ENCODE data around the gene CEBPA. TPM values are rescaled to one million over a fixed set of nuclear protein-coding genes. Genes with fewer than 3 reads are reported as not detected.
"Not testable (repeated sequence)": the region's sequence is repeated elsewhere in the genome, so short reads cannot be mapped to it uniquely, and the experiment has no call there.

The CEBPA gene
- total RNA-seq, 2 experiments from 2014 or later = 0.10 TPM

DNA sequence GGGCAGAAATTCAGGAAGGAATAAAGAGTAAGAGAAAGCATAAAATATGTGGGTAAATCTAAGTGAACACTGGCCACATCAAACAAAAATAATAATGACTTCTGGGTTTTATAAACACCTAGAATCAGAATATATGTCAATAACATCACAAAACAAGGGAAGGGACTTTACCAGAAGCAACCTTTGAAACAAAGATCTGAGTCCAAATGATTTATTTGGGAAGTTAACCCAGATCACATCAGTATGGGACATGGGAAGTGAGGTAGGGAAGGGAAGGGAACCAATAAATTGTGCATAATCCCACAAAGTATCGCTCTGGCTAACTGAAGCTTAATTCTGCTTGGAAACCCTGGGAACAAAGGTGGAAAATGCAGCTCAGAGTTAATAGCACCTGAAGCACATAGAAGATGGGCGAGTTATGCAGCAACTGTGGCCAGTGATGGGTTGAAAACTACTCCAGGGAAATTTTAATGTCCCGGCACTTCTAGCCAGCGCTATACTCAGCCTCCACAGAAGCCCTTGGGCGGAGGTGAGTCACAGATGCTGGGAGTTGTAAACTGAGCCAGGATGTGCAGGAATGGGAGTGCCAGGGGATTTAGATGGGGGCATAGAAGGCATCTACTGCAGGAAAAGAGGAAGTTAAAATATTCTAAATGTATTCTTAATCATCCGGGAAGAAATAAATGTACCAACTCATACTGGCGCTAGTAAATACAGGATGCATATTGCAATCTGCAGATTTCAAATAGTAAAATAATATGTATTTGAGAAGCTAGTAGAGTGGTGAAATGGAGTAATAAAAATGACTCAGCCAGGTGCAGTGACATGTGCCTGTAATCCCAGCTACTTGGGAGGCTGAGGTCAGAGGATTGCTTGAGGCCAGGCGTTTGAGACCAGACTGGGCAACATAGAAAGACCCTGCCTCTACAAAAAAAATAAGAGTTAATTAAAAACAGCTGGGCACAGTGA is 37.0 kb upstream of the CEBPA start:
- CTCF ChIA-PET = no interaction called here
- Mint-ChIP-seq H3K36me3 (ENCODE audit: low read depth) (no peaks in the 10 kb centered on the region), H3K9me3 (no peaks in the 10 kb centered on the region), H3K4me1 (no peaks in the 10 kb centered on the region), H3K27me3 (peaks cover 27% of the 10 kb centered on the region), H3K4me3 (no peak overlapping the region), H3K27ac (no peak overlapping the region)
- DNase-seq = no peak
- POLR2A ChIA-PET = no interaction called here

- H3K27ac Mint-ChIP-seq = no peak overlapping the region
- DNase-seq = no peak
- POLR2A ChIA-PET = no interaction called here
- H3K27me3 Mint-ChIP-seq = peaks cover 8% of the 10 kb centered on the region
- CTCF ChIA-PET = no interaction called here
- H3K4me1 Mint-ChIP-seq = no peaks in the 10 kb centered on the region
- H3K36me3 Mint-ChIP-seq (ENCODE audit: low read depth) = no peaks in the 10 kb centered on the region
- H3K4me3 Mint-ChIP-seq = no peak overlapping the region
- H3K9me3 Mint-ChIP-seq = no peaks in the 10 kb centered on the region
Measured at GRCh38 chr19:33335446-33335845, 33.1 kb upstream of the CEBPA start.

- no peaks in the 10 kb centered on the region for H3K4me1 Mint-ChIP-seq
- no peak for DNase-seq
- H3K27ac Mint-ChIP-seq = no peak overlapping the region
- H3K4me3 Mint-ChIP-seq = no peak overlapping the region
- no peaks in the 10 kb centered on the region for H3K9me3 Mint-ChIP-seq
- ChIA-PET POLR2A (no interaction called here), CTCF (no interaction called here)
- H3K27me3 Mint-ChIP-seq = peaks cover 9% of the 10 kb centered on the region
- H3K36me3 Mint-ChIP-seq (ENCODE audit: low read depth) = no peaks in the 10 kb centered on the region
Measured at GRCh38 chr19:33334271-33334670, 31.9 kb upstream of the CEBPA start.

DNA sequence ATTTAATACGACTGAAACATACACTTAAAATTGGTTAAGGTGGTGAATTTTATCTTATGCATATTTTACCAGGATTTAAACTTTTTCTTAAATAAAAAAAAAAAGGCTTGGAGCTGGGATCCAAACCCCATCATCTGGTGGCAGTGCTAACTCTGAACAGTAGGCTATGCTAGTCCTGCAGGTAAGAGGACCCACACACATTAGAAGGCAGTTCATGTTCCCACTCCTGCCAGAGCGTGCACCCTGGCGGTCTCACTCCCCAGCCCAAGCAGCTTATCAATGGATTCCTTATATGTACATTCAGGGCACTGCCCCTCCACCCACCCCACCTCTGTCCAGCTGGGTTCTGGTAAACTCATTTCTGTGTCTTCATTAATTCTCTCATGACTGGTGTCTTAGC is 31.3 kb upstream of the CEBPA start:
- Mint-ChIP-seq H3K27me3 (peaks cover 3% of the 10 kb centered on the region), H3K4me1 (no peaks in the 10 kb centered on the region), H3K9me3 (no peaks in the 10 kb centered on the region), H3K36me3 (ENCODE audit: low read depth) (no peaks in the 10 kb centered on the region), H3K27ac (no peak overlapping the region), H3K4me3 (no peak overlapping the region)
- ChIA-PET POLR2A (no interaction called here), CTCF (no interaction called here)
- DNase-seq = no peak

- POLR2A ChIA-PET = no interaction called here
Measured at GRCh38 chr19:33333151-33333550, 30.8 kb upstream of the CEBPA start.

GRCh38 chr19:33332248-33332647 is 29.9 kb upstream of the CEBPA start:
- POLR2A ChIA-PET = no interaction called here
- CTCF ChIA-PET = interaction anchor here (0.8 kb wide), 1 partner anchor 106 kb away, joined by 3 read pairs; no protein-coding TSS in a partner anchor
- H3K9me3 Mint-ChIP-seq = no peaks in the 10 kb centered on the region
- H3K36me3 Mint-ChIP-seq (ENCODE audit: low read depth) = no peaks in the 10 kb centered on the region
- DNase-seq = no peak
- no peak overlapping the region for H3K27ac Mint-ChIP-seq
- peaks cover 3% of the 10 kb centered on the region for H3K27me3 Mint-ChIP-seq
- no peaks in the 10 kb centered on the region for H3K4me1 Mint-ChIP-seq
- H3K4me3 Mint-ChIP-seq = no peak overlapping the region

More at GRCh38 chr19:33333151-33333550, 30.8 kb upstream of the CEBPA start:
- DNase-seq = no peak
- Mint-ChIP-seq H3K9me3 (no peaks in the 10 kb centered on the region), H3K27ac (no peak overlapping the region), H3K4me3 (no peak overlapping the region), H3K36me3 (ENCODE audit: low read depth) (no peaks in the 10 kb centered on the region), H3K27me3 (peaks cover 3% of the 10 kb centered on the region), H3K4me1 (no peaks in the 10 kb centered on the region)
- CTCF ChIA-PET = no interaction called here

DNA sequence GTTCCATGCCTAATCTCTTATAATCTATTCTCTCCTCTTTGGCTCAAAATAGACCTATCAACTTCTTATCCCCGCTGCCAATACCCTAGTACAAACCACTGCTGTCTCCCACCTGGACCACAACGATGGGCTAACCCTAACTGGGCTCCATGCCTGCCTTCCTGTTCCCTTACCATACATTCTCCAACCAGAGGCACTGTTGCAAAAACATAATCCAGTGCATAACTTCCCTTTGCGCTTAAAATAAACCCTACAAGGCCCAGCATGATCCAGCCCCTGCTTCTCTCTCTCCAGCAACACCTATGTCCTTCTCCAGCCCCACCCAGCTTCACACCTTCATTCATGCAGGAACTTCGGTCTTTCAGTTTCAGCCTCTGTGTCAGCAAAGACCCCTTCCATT is 27.4 kb upstream of the CEBPA start:
- H3K27ac Mint-ChIP-seq = no peak overlapping the region
- H3K4me1 Mint-ChIP-seq = no peaks in the 10 kb centered on the region
- ChIA-PET CTCF (no interaction called here), POLR2A (no interaction called here)
- H3K36me3 Mint-ChIP-seq (ENCODE audit: low read depth) = no peaks in the 10 kb centered on the region
- H3K4me3 Mint-ChIP-seq = no peak overlapping the region
- no peaks in the 10 kb centered on the region for H3K9me3 Mint-ChIP-seq
- H3K27me3 Mint-ChIP-seq = peaks cover 3% of the 10 kb centered on the region
- DNase-seq = no peak

DNA sequence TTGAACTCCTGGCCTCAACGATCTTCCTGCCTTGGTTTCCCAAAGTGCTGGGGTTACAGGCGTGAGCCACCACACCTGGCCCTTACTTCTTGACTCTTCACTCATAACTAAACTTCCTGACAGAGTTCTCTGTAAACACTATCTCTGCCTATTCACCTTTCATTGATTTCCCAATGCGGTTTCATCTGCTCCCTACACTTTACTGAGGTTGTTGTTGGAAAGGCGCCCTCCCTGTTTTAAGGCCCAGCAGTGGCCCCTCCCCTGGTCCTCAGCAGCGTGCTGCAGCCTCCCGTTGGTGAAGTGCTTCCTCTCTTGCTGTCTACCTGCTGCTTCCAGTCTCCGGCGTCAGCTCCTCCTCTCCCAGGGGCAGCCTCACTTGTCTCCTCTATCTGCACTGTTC is 26.7 kb upstream of the CEBPA start:
- ChIA-PET CTCF (no interaction called here), POLR2A (no interaction called here)
- Mint-ChIP-seq H3K9me3 (no peaks in the 10 kb centered on the region), H3K4me1 (no peaks in the 10 kb centered on the region), H3K4me3 (no peak overlapping the region), H3K27ac (no peak overlapping the region), H3K27me3 (peaks cover 7% of the 10 kb centered on the region), H3K36me3 (ENCODE audit: low read depth) (no peaks in the 10 kb centered on the region)
- no peak for DNase-seq

DNA sequence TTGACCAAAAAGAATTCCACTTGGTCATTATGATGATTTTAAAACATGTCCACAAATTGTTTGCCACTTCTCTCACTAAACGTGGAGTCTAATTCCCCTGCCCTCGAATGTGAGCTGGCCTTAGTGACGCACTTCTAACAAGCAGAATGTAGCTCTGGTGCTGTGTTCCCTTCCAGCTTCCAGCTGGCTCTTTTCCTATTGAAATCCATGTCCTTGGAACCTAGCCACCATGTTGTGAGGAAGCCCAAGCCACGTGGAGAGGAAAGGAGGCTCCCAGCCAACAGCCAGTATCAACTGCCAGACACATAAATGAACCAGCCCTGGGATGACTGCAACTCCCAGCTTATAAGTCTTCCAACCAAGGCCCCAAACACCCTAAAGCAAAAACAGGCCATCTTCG is 23.6 kb upstream of the CEBPA start:
- Mint-ChIP-seq H3K27me3 (peaks cover 7% of the 10 kb centered on the region), H3K36me3 (ENCODE audit: low read depth) (no peaks in the 10 kb centered on the region), H3K9me3 (no peaks in the 10 kb centered on the region), H3K27ac (no peak overlapping the region), H3K4me1 (no peaks in the 10 kb centered on the region), H3K4me3 (no peak overlapping the region)
- DNase-seq = no peak
- ChIA-PET CTCF (interaction anchor here (1.4 kb wide), 1 partner anchor 15 kb away, joined by 4 read pairs; no protein-coding TSS in a partner anchor), POLR2A (no interaction called here)

GRCh38 chr19:33324628-33325027 is 22.3 kb upstream of the CEBPA start:
- ChIA-PET CTCF (interaction anchor here (0.7 to 1.4 kb wide), 2 partner anchors 14 to 545 kb away, joined by 3 to 4 read pairs; no protein-coding TSS in a partner anchor), POLR2A (no interaction called here)
- H3K4me3 Mint-ChIP-seq = no peak overlapping the region

DNA sequence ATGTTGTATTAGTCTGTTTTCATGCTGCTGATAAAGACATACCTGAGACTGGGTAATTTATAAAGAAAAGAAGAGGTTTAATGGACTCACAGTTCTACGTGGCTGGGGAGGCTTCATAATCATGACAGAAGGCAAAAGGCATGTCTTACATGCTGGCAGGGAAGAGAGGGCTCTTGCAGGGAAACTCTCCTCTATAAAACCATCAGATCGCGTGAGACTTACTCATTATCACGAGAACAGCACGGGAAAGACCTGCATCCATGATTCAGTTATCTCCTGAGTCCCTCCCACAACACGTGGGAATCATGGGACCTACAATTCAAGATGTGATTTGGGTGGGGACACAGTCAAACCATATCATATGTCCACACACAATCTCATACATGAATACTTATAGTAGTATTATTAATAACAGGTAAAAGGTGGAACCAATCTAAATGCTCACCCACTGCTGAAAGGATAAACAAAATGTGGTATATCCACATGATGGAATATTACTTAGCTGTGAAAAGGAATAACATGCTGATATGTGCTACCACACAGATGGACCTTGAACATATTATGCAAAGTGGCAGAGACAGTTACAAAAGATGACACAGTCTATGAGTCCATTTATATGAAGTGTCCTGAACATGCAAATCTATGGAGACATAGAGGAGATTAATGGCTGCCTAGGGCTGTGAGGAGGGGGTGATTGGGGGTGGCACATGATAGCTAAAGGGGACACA is 20.9 kb upstream of the CEBPA start:
- H3K4me1 Mint-ChIP-seq = no peaks in the 10 kb centered on the region
- H3K9me3 Mint-ChIP-seq = no peaks in the 10 kb centered on the region
- H3K36me3 Mint-ChIP-seq (ENCODE audit: low read depth) = no peaks in the 10 kb centered on the region
- H3K4me3 Mint-ChIP-seq = no peak overlapping the region
- DNase-seq = no peak
- ChIA-PET CTCF (interaction anchor here (0.7 kb wide), 1 partner anchor 87 kb away, joined by 3 read pairs; no protein-coding TSS in a partner anchor), POLR2A (no interaction called here)
- H3K27me3 Mint-ChIP-seq = peaks cover 11% of the 10 kb centered on the region
- no peak overlapping the region for H3K27ac Mint-ChIP-seq

More at GRCh38 chr19:33324628-33325027, 22.3 kb upstream of the CEBPA start:
- no peaks in the 10 kb centered on the region for H3K36me3 Mint-ChIP-seq (ENCODE audit: low read depth)
- no peaks in the 10 kb centered on the region for H3K9me3 Mint-ChIP-seq
- H3K4me1 Mint-ChIP-seq = no peaks in the 10 kb centered on the region
- DNase-seq = no peak
- peaks cover 12% of the 10 kb centered on the region for H3K27me3 Mint-ChIP-seq
- H3K27ac Mint-ChIP-seq = no peak overlapping the region

DNA sequence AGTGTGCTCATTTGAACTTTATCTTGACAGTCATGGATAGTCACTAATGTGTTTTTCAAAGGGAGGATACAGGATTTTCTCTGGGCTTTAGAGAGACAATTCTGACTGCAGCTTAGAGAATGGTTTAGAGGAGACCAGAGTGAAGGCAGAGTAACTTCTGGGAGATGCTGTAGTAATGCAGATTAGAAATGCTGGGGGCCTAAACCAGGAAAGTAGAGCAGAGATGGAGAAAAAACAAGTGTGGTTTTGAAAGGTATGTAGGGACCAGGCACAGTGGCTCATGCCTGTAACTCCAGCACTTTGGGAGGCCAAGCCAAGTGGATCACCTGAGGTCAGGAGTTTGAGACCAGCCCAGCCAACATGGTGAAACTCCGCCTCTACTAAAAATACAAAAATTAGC is 18.3 kb upstream of the CEBPA start:
- H3K36me3 Mint-ChIP-seq (ENCODE audit: low read depth) = no peaks in the 10 kb centered on the region

GRCh38 chr19:33317991-33318390 is 15.7 kb upstream of the CEBPA start:
- H3K4me1 Mint-ChIP-seq; H3K4me3 Mint-ChIP-seq; H3K27ac Mint-ChIP-seq; H3K36me3 Mint-ChIP-seq (ENCODE audit: low read depth); H3K9me3 Mint-ChIP-seq; DNase-seq; H3K27me3 Mint-ChIP-seq; POLR2A ChIA-PET; CTCF ChIA-PET: not testable (repeated sequence)

More for the DNA sequence above, 18.3 kb upstream of the CEBPA start:
- no peak for DNase-seq
- no peaks in the 10 kb centered on the region for H3K4me1 Mint-ChIP-seq
- no peaks in the 10 kb centered on the region for H3K9me3 Mint-ChIP-seq
- H3K27ac Mint-ChIP-seq = no peak overlapping the region
- POLR2A ChIA-PET = no interaction called here
- CTCF ChIA-PET = no interaction called here
- no peak overlapping the region for H3K4me3 Mint-ChIP-seq
- peaks cover 11% of the 10 kb centered on the region for H3K27me3 Mint-ChIP-seq

Data from activated CD4-positive, alpha-beta T cell treated with anti-CD3 and anti-CD28 coated beads, Interleukin-2, amount 10 ng/mL, durations not matched to agents 7 days and 5 days (primary cell).